DND-41 (cell line): ENCODE results near the gene MCL1.

Experiments used
- ATAC-seq: fragments of 200-7000 bp; cut with Tn5 transposase; 3 replicates; pipeline ENCODE4 v1.9.1; 2021; ENCODE audit warnings: low read depth; ENCODE audit not compliant: insufficient read depth
- DNase-seq: peaks from one replicate; pipeline ENCODE4 v3.0.0-alpha.2; 2020
- H2AFZ ChIP-seq: 2 replicates; pipeline ENCODE4 v1.6.0; 2012; ENCODE audit warnings: low read depth, low read length
- H3K27ac ChIP-seq: 2 replicates; pipeline ENCODE4 v1.5.1; 2012; ENCODE audit warnings: low read length, inconsistent platforms
- H3K27me3 ChIP-seq: fragments of 200-600 bp; sonication (generic); 2 replicates; pipeline ENCODE4 v1.6.0; 2012; ENCODE audit warnings: low read length, mild to moderate bottlenecking, inconsistent platforms; ENCODE audit not compliant: insufficient read depth, poor library complexity
- H3K36me3 ChIP-seq: 2 replicates; pipeline ENCODE4 v1.5.1; 2012; ENCODE audit warnings: low read length, inconsistent platforms; ENCODE audit not compliant: insufficient read depth
- H3K4me1 ChIP-seq: 2 replicates; pipeline ENCODE4 v1.5.1; 2012; ENCODE audit warnings: mild to moderate bottlenecking, low read length; ENCODE audit not compliant: insufficient read depth
- H3K4me2 ChIP-seq: 2 replicates; pipeline ENCODE4 v1.6.0; 2012; ENCODE audit warnings: mild to moderate bottlenecking, moderate library complexity, low read length, inconsistent platforms; ENCODE audit not compliant: insufficient read depth
- H3K4me3 ChIP-seq, 2 experiments: fragments of 200-600 bp in 1 of 2; shearing (Covaris generic) in 1 of 2; 2 replicates each; pipeline ENCODE4 v1.5.1; 2012 to 2016; ENCODE audit warnings: inconsistent platforms in 2 of 2, low read length in 2 of 2, mild to moderate bottlenecking in 2 of 2, low read depth in 1 of 2, moderate library complexity in 1 of 2
- H3K79me2 ChIP-seq: 2 replicates; pipeline ENCODE4 v1.6.0; 2012; ENCODE audit warnings: low read length, inconsistent platforms; ENCODE audit not compliant: insufficient read depth
- H3K9ac ChIP-seq: 2 replicates; pipeline ENCODE4 v1.6.0; 2012; ENCODE audit warnings: low read depth, mild to moderate bottlenecking, inconsistent platforms, low read length, moderate library complexity
- H3K9me3 ChIP-seq: 2 replicates; pipeline ENCODE4 v1.5.1; 2012; ENCODE audit warnings: low read length, moderate library complexity, mild to moderate bottlenecking, inconsistent platforms; ENCODE audit not compliant: insufficient read depth, severe bottlenecking
- H4K20me1 ChIP-seq: 2 replicates; pipeline ENCODE4 v1.6.0; 2012; ENCODE audit warnings: low read length; ENCODE audit not compliant: insufficient read depth
- EZH2 ChIP-seq: IDR thresholded peaks from 3 replicates; pipeline ENCODE4 v1.6.1; 2012; ENCODE audit warnings: borderline replicate concordance, low read depth, mild to moderate bottlenecking, moderate library complexity, low read length, inconsistent platforms; ENCODE audit not compliant: severe bottlenecking
- TF ChIP-seq, protein P1 (sequence below): IDR thresholded peaks from 2 replicates; pipeline ENCODE4 v1.5.1; 2012; ENCODE audit warnings: borderline replicate concordance, low read length, moderate library complexity, mild to moderate bottlenecking; ENCODE audit not compliant: poor library complexity, severe bottlenecking; ENCODE audit errors: extremely low read depth

MCL1 gene

GRCh38 chr1:150552128-150552910 lies 27.1 kb downstream of the MCL1 start:
- Histone ChIP-seq H4K20me1 (no peaks in the 10 kb centered on the region), H3K9ac (no peak overlapping the region), H3K4me1 (peaks cover 6% of the 10 kb centered on the region; the same call in 1 of the 2 replicates), H3K27ac (no peak overlapping the region), H3K79me2 (no peaks in the 10 kb centered on the region), H2AFZ (no peak overlapping the region), H3K27me3 (peaks cover 11% of the 10 kb centered on the region), H3K4me2 (no peak overlapping the region), H3K9me3 (no peaks in the 10 kb centered on the region), H3K36me3 (no peaks in the 10 kb centered on the region), H3K4me3 (no peak overlapping the region)
- TF ChIP-seq, protein P1, sequence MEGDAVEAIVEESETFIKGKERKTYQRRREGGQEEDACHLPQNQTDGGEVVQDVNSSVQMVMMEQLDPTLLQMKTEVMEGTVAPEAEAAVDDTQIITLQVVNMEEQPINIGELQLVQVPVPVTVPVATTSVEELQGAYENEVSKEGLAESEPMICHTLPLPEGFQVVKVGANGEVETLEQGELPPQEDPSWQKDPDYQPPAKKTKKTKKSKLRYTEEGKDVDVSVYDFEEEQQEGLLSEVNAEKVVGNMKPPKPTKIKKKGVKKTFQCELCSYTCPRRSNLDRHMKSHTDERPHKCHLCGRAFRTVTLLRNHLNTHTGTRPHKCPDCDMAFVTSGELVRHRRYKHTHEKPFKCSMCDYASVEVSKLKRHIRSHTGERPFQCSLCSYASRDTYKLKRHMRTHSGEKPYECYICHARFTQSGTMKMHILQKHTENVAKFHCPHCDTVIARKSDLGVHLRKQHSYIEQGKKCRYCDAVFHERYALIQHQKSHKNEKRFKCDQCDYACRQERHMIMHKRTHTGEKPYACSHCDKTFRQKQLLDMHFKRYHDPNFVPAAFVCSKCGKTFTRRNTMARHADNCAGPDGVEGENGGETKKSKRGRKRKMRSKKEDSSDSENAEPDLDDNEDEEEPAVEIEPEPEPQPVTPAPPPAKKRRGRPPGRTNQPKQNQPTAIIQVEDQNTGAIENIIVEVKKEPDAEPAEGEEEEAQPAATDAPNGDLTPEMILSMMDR: no peak
- no peak for TF ChIP-seq EZH2
- DNase-seq: peak; percentile 38
- peak; percentile 32; the same call in 1 of the 3 replicates for ATAC-seq

- Histone ChIP-seq H3K9ac (no peak overlapping the region), H4K20me1 (no peaks in the 10 kb centered on the region), H3K27ac (no peak overlapping the region), H3K9me3 (no peaks in the 10 kb centered on the region), H3K79me2 (no peaks in the 10 kb centered on the region), H3K4me1 (peaks cover 6% of the 10 kb centered on the region; the same call in 1 of the 2 replicates), H2AFZ (no peak overlapping the region), H3K4me3 (no peak overlapping the region), H3K27me3 (peaks cover 11% of the 10 kb centered on the region), H3K4me2 (no peak overlapping the region), H3K36me3 (no peaks in the 10 kb centered on the region)
- ATAC-seq (no peak), DNase-seq (no peak)
- TF ChIP-seq, protein P1: no peak
- TF ChIP-seq EZH2: no peak
These were observed 27.7 kb downstream of the MCL1 start for GRCh38 chr1:150551784-150552127.

- Histone ChIP-seq H3K27ac (no peak overlapping the region), H4K20me1 (no peaks in the 10 kb centered on the region), H3K79me2 (no peaks in the 10 kb centered on the region), H3K27me3 (peaks cover 11% of the 10 kb centered on the region), H3K4me2 (no peak overlapping the region), H3K9me3 (no peaks in the 10 kb centered on the region), H3K4me3 (no peak overlapping the region), H3K4me1 (peaks cover 6% of the 10 kb centered on the region; the same call in 1 of the 2 replicates), H2AFZ (no peak overlapping the region), H3K36me3 (no peaks in the 10 kb centered on the region), H3K9ac (no peak overlapping the region)
- peak; percentile 48 for ATAC-seq
- no peak for DNase-seq
- TF ChIP-seq, protein P1: no peak
- no peak for TF ChIP-seq EZH2
These were observed 28.2 kb downstream of the MCL1 start for GRCh38 chr1:150551051-150551783.
